Measurements from ENCODE around the gene CDC25B. TPM values are rescaled to one million over a fixed set of nuclear protein-coding genes. Genes with fewer than 3 reads are reported as not detected.

The CDC25B gene
- total RNA-seq, 1 donor from 2014 or later: 46.5 TPM

DNA sequence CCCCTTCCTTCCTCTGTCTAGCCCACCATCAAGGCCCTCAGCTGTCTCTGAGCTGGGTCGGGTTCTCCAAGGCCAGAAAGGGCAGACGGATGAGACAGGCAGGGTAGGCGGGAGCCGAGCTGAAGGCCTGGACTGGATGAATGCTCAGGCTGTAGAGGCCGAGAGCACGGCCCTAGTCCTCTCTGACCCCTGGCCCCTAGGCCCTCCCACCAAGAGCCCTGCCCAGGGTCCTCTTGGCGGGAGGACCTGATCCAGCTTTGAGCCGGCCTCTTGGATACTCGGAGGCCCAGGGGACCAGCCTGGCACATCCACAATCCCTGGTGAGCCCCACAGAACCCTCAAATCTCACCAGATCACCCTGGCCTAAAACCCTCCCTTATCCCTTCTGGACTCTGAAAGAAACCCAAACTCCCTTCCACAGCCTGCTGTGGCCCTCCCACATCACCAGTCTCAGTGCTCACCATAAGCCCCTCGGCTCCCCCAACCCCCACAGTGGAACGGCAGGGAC, 36.7 kb upstream of the CDC25B start:
- H3K36me3 Mint-ChIP-seq (ENCODE audit: low read depth): peaks cover 6% of the 10 kb centered on the region
- peak overlapping the region; percentile 21 for H3K4me3 Mint-ChIP-seq
- H3K4me1 Mint-ChIP-seq: peaks cover 30% of the 10 kb centered on the region
- no peaks in the 10 kb centered on the region for H3K9me3 Mint-ChIP-seq
- no peak for TF ChIP-seq CTCF (conservative IDR thresholded peaks at IDR 0.05)
- H3K27me3 Mint-ChIP-seq (ENCODE audit: low read depth): no peaks in the 10 kb centered on the region
- peak overlapping the region; percentile 93 for H3K27ac Mint-ChIP-seq (ENCODE audit: unreplicated experiment)
- DNase-seq (ENCODE audit: low read depth, low spot score): no peak

GRCh38 chr20:3759884-3760283, 36.2 kb upstream of the CDC25B start:
- Mint-ChIP-seq H3K27ac (ENCODE audit: unreplicated experiment) (peak overlapping the region; percentile 93), H3K4me1 (peaks cover 33% of the 10 kb centered on the region), H3K9me3 (no peaks in the 10 kb centered on the region), H3K27me3 (ENCODE audit: low read depth) (no peaks in the 10 kb centered on the region), H3K36me3 (ENCODE audit: low read depth) (peaks cover 6% of the 10 kb centered on the region), H3K4me3 (peak overlapping the region; percentile 21)
- no peak for DNase-seq (ENCODE audit: low read depth, low spot score)
- no peak for TF ChIP-seq CTCF (conservative IDR thresholded peaks at IDR 0.05)

GRCh38 chr20:3760655-3761348, 35.3 kb upstream of the CDC25B start:
- peaks cover 40% of the 10 kb centered on the region for H3K4me1 Mint-ChIP-seq
- no peak for TF ChIP-seq CTCF (conservative IDR thresholded peaks at IDR 0.05)
- H3K36me3 Mint-ChIP-seq (ENCODE audit: low read depth): peaks cover 6% of the 10 kb centered on the region
- H3K4me3 Mint-ChIP-seq: no peak overlapping the region
- no peaks in the 10 kb centered on the region for H3K27me3 Mint-ChIP-seq (ENCODE audit: low read depth)
- no peaks in the 10 kb centered on the region for H3K9me3 Mint-ChIP-seq
- H3K27ac Mint-ChIP-seq (ENCODE audit: unreplicated experiment): no peak overlapping the region
- no peak for DNase-seq (ENCODE audit: low read depth, low spot score)

- H3K4me3 Mint-ChIP-seq: peak overlapping the region; percentile 57
- no peaks in the 10 kb centered on the region for H3K36me3 Mint-ChIP-seq (ENCODE audit: low read depth)
- H3K9me3 Mint-ChIP-seq: no peaks in the 10 kb centered on the region
- H3K4me1 Mint-ChIP-seq: peaks cover 59% of the 10 kb centered on the region
- no peak for DNase-seq (ENCODE audit: low read depth, low spot score)
- TF ChIP-seq CTCF (conservative IDR thresholded peaks at IDR 0.05): no peak
- no peak overlapping the region for H3K27ac Mint-ChIP-seq (ENCODE audit: unreplicated experiment)
- no peaks in the 10 kb centered on the region for H3K27me3 Mint-ChIP-seq (ENCODE audit: low read depth)
Measured at GRCh38 chr20:3763671-3764601, 32.2 kb upstream of the CDC25B start.

GRCh38 chr20:3764659-3765058, 31.5 kb upstream of the CDC25B start:
- H3K9me3 Mint-ChIP-seq: no peaks in the 10 kb centered on the region
- H3K36me3 Mint-ChIP-seq (ENCODE audit: low read depth): no peaks in the 10 kb centered on the region
- no peak for DNase-seq (ENCODE audit: low read depth, low spot score)
- H3K27ac Mint-ChIP-seq (ENCODE audit: unreplicated experiment): no peak overlapping the region
- peaks cover 55% of the 10 kb centered on the region for H3K4me1 Mint-ChIP-seq
- TF ChIP-seq CTCF (conservative IDR thresholded peaks at IDR 0.05): no peak
- H3K4me3 Mint-ChIP-seq: peak overlapping the region; percentile 47
- no peaks in the 10 kb centered on the region for H3K27me3 Mint-ChIP-seq (ENCODE audit: low read depth)
